Adrenal gland (tissue), 12 donors: ENCODE data around the gene FNDC3B. TPM values are rescaled to one million over a fixed set of nuclear protein-coding genes. Genes with fewer than 3 reads are reported as not detected.
A peak's percentile ranks its signal among the peaks of the same experiment; 100 is the strongest.

Experiments used
- DNase-seq, 7 donors: peaks; one replicate each; pipeline ENCODE4 v3.0.0-alpha.2; 2019 to 2020
- H3K27ac ChIP-seq, 5 donors: fragments of 200-600 bp; sonication (generic) in 4 of 5; 1 replicate in 3 of 5; 2 replicates in 2 of 5; pipeline versions ENCODE4 v1.5.1 to v1.8.0; 2016 to 2020; ENCODE audit warnings: mild to moderate bottlenecking in 1 of 5
- H3K27me3 ChIP-seq: fragments of 200-600 bp; 2 replicates; pipeline ENCODE4 v1.8.0; 2021
- H3K36me3 ChIP-seq, 2 donors: fragments of 200-600 bp; replicated peaks in 1 of 2; 1 replicate in 1 of 2; 2 replicates in 1 of 2; pipeline versions ENCODE4 v1.5.1 to v1.8.0; 2018 to 2022
- H3K4me1 ChIP-seq, 2 donors: fragments of 200-600 bp; replicated peaks in 1 of 2; 1 replicate in 1 of 2; 2 replicates in 1 of 2; pipeline versions ENCODE4 v1.5.1 to v1.8.0; 2018 to 2021
- H3K4me3 ChIP-seq, 4 donors: fragments of 200-600 bp; sonication (generic) in 3 of 4; one replicate each; pipeline ENCODE4 v1.5.1; 2016 to 2018
- H3K9me3 ChIP-seq, 3 donors: fragments of 200-600 bp; sonication (generic) in 1 of 3; replicated peaks in 1 of 3; 1 replicate in 2 of 3; 2 replicates in 1 of 3; pipeline versions ENCODE4 v1.5.1 to v1.8.0; 2016 to 2021
- CTCF ChIP-seq, 6 experiments: fragments of 450-650 bp in 4 of 6; fragments of 200-600 bp in 2 of 6; sonication (generic) in 1 of 6; IDR thresholded peaks; 1 replicate in 5 of 6; 2 replicates in 1 of 6; pipeline versions ENCODE4 v1.5.1 to v1.8.0; 2016 to 2021; ENCODE audit warnings: antibody characterized with exemption in 6 of 6, mild to moderate bottlenecking in 2 of 6, moderate library complexity in 1 of 6
- POLR2A ChIP-seq, 2 donors: fragments of 450-650 bp; IDR thresholded peaks; one replicate each; pipeline ENCODE4 v1.6.1; 2017; ENCODE audit warnings: antibody characterized with exemption in 2 of 2, mild to moderate bottlenecking in 2 of 2, moderate library complexity in 1 of 2
- WGBS, 4 donors: extraction: QIAGEN DNeasy Blood & Tissue Kit in 2 of 4; methylation state at CpG; one replicate each; pipeline versions ENCODE4 v1.1.5 to v1.1.7; 2013 to 2017; 5-methylcytosine and 5-hydroxymethylcytosine counted together
- intact Hi-C, 2 donors: fragments of 100-400 bp; cut with DNase I; formaldehyde crosslinking; loops; one replicate each; pipeline versions ENCODE4 v1.14.1 to v1.15.0; 2022 to 2023
- polyA plus RNA-seq, 3 donors: library from polyadenylated mRNA; stranded (reverse); fragments of 200-250 nt in 2 of 3; fragments of 350-450 nt in 1 of 3; fragmentation: Illumina TruSeq in 1 of 3; extraction: RNeasy Lipid Tissue Mini Kit (QIAGEN cat#74804) in 1 of 3; gene quantifications; one replicate each; pipeline ENCODE4 v1.2.3, GENCODE V29; 2013 to 2014
- total RNA-seq, 9 donors: library from RNA; depleted of rRNA in 4 of 9; stranded (reverse); fragments of >200 nt in 4 of 9; fragments of 120-200 nt in 1 of 9; fragmentation: NEBNext Ultra II Directional in 1 of 9; extraction: Animal tissue kit (Norgen Biotek cat#: 25700) in 1 of 9; gene quantifications; one replicate each; pipeline versions ENCODE4 v1.1.0 to v1.2.4, GENCODE V29; 2013 to 2023
- donor health status: healthy with polysubstance abuse.
- donor health status: Bipolar disorder and iron deficiency.
- donor health status: DM: yes; HTN: yes; CAD: no.
- donor health status: DM: no; HTN: no; CAD: no.
- donor health status: DM: no; HTN: no; CAD: no.
- donor health status: DM: yes; HTN: yes; CAD: no.

FNDC3B gene
- total and polyA plus RNA-seq, 12 donors, result 9.9 to 228 (median 105) TPM

- Histone ChIP-seq H3K36me3 (peaks cover 0 to 3% of the 10 kb centered on the region in 2 donors), H3K9me3 (no peaks in the 10 kb centered on the region), H3K4me1 (peaks cover 4 to 21% of the 10 kb centered on the region in 2 donors), H3K27me3 (no peaks in the 10 kb centered on the region), H3K4me3 (no peak overlapping the region), H3K27ac (no peak overlapping the region)
- WGBS, 4 donors, result 86 to 88% (median 86%) methylated on average over 6 of the region's 6 CpGs
- intact Hi-C loops, result no loop called here
- DNase-seq, result no peak
- TF ChIP-seq POLR2A (IDR thresholded peaks at IDR 0.05), result no peak
- no peak for TF ChIP-seq CTCF (IDR thresholded peaks at IDR 0.05)
These were observed 82.6 kb downstream of the FNDC3B start for GRCh38 chr3:172121981-172122380.

GRCh38 chr3:172124271-172124670 is 84.9 kb downstream of the FNDC3B start:
- DNase-seq, result no peak
- no peak overlapping the region for H3K4me3 ChIP-seq
- peaks cover 10 to 36% of the 10 kb centered on the region in 2 donors for H3K4me1 ChIP-seq
- no peak for TF ChIP-seq POLR2A (IDR thresholded peaks at IDR 0.05)
- no peak for TF ChIP-seq CTCF (IDR thresholded peaks at IDR 0.05)
- H3K27me3 ChIP-seq, result no peaks in the 10 kb centered on the region
- no peak overlapping the region for H3K27ac ChIP-seq
- WGBS, 4 donors, result 95 to 99% (median 97%) methylated on average over 5 of the region's 5 CpGs
- H3K9me3 ChIP-seq, result no peaks in the 10 kb centered on the region
- intact Hi-C loops, result no loop called here
- peaks cover 0 to 3% of the 10 kb centered on the region in 2 donors for H3K36me3 ChIP-seq

- TF ChIP-seq CTCF (IDR thresholded peaks at IDR 0.05) (no peak), POLR2A (IDR thresholded peaks at IDR 0.05) (no peak)
- H3K4me3 ChIP-seq, result no peak overlapping the region
- WGBS, 4 donors, result 81 to 95% (median 90%) methylated on average over 6 of the region's 6 CpGs
These were observed 85.7 kb downstream of the FNDC3B start for GRCh38 chr3:172125053-172125452.

GRCh38 chr3:172125963-172126457 is 86.6 kb downstream of the FNDC3B start:
- Histone ChIP-seq H3K27me3 (no peaks in the 10 kb centered on the region), H3K4me3 (no peak overlapping the region), H3K4me1 (peaks cover 15 to 52% of the 10 kb centered on the region in 2 donors), H3K36me3 (peaks cover 0 to 3% of the 10 kb centered on the region in 2 donors), H3K9me3 (no peaks in the 10 kb centered on the region), H3K27ac (peak overlapping the region in 2 of 5 donors; percentile 19 to 92)
- WGBS, 4 donors, result 45 to 59% (median 55%) methylated on average over 6 of the region's 6 CpGs
- peak in 3 of 7 donors; percentile 44 to 76 (median 45) for DNase-seq
- intact Hi-C loops, result no loop called here
- no peak for TF ChIP-seq POLR2A (IDR thresholded peaks at IDR 0.05)
- TF ChIP-seq CTCF (IDR thresholded peaks at IDR 0.05), result no peak

More at GRCh38 chr3:172125053-172125452, 85.7 kb downstream of the FNDC3B start:
- DNase-seq, result no peak
- Histone ChIP-seq H3K27ac (peak overlapping the region in 2 of 5 donors; percentile 6 to 92), H3K27me3 (no peaks in the 10 kb centered on the region), H3K4me1 (peaks cover 15 to 42% of the 10 kb centered on the region in 2 donors), H3K9me3 (no peaks in the 10 kb centered on the region), H3K36me3 (peaks cover 0 to 3% of the 10 kb centered on the region in 2 donors)
- intact Hi-C loops, result no loop called here
